Mesendoderm (in vitro differentiated cells): Measurements from ENCODE around the gene SBNO2.
A peak's percentile ranks its signal among the peaks of the same experiment; 100 is the strongest.
"Not testable (repeated sequence)": the region's sequence is repeated elsewhere in the genome, so short reads cannot be mapped to it uniquely, and the experiment has no call there.

Experiments
- DNase-seq: peaks from one replicate; pipeline ENCODE4 v3.0.0; 2013
- H2AK5ac ChIP-seq: 2 replicates; pipeline ENCODE4 v1.6.1; 2013; ENCODE audit warnings: low read length, inconsistent platforms
- H2BK120ac ChIP-seq: 2 replicates; pipeline ENCODE4 v1.6.1; 2013; ENCODE audit warnings: low read depth, mild to moderate bottlenecking, low read length, moderate library complexity, mixed read lengths
- H2BK15ac ChIP-seq: replicated peaks from 2 replicates; pipeline ENCODE4 v1.6.1; 2013; ENCODE audit warnings: low read depth, mild to moderate bottlenecking, moderate library complexity
- H2BK5ac ChIP-seq: 2 replicates; pipeline ENCODE4 v1.6.1; 2013; ENCODE audit warnings: low read length, inconsistent platforms
- H3K18ac ChIP-seq: 2 replicates; pipeline ENCODE4 v1.6.1; 2013; ENCODE audit warnings: mild to moderate bottlenecking, low read length, mixed read lengths
- H3K23ac ChIP-seq: one replicate; pipeline ENCODE4 v1.6.1; 2013; ENCODE audit warnings: low read length
- H3K27ac ChIP-seq: 2 replicates; pipeline ENCODE4 v1.5.1; 2013; ENCODE audit warnings: low read depth, mild to moderate bottlenecking, inconsistent platforms, low read length, moderate library complexity
- H3K27me3 ChIP-seq: 2 replicates; pipeline ENCODE4 v1.6.1; 2013; ENCODE audit warnings: low read length, control low read depth, mild to moderate bottlenecking, inconsistent platforms; ENCODE audit not compliant: insufficient read depth, poor library complexity
- H3K36me3 ChIP-seq: 2 replicates; pipeline ENCODE4 v1.6.1; 2013; ENCODE audit warnings: low read length, inconsistent platforms; ENCODE audit not compliant: control insufficient read depth, insufficient read depth
- H3K4ac ChIP-seq: one replicate; pipeline ENCODE4 v1.6.1; 2013; ENCODE audit warnings: low read depth, mild to moderate bottlenecking, low read length, moderate library complexity
- H3K4me1 ChIP-seq: 2 replicates; pipeline ENCODE4 v1.6.1; 2013; ENCODE audit warnings: low read depth, low read length, inconsistent platforms; ENCODE audit not compliant: control insufficient read depth
- H3K4me2 ChIP-seq: 2 replicates; pipeline ENCODE4 v1.6.1; 2013; ENCODE audit warnings: low read length
- H3K4me3 ChIP-seq: 2 replicates; pipeline ENCODE4 v1.5.1; 2013; ENCODE audit warnings: mild to moderate bottlenecking, low read length
- H3K56ac ChIP-seq: one replicate; pipeline ENCODE4 v1.6.1; 2013; ENCODE audit warnings: low read length
- H3K79me1 ChIP-seq: 2 replicates; pipeline ENCODE4 v1.6.1; 2013; ENCODE audit warnings: low read length, inconsistent platforms
- H3K79me2 ChIP-seq: 2 replicates; pipeline ENCODE4 v1.6.1; 2013; ENCODE audit warnings: mild to moderate bottlenecking, low read length; ENCODE audit not compliant: control insufficient read depth, insufficient read depth
- H3K9ac ChIP-seq: 2 replicates; pipeline ENCODE4 v1.6.1; 2013; ENCODE audit warnings: low read length, inconsistent platforms
- H4K5ac ChIP-seq: one replicate; pipeline ENCODE4 v1.6.1; 2013; ENCODE audit warnings: low read length
- H4K8ac ChIP-seq: one replicate; pipeline ENCODE4 v1.6.1; 2013; ENCODE audit warnings: low read depth, mild to moderate bottlenecking, control low read depth, low read length, moderate library complexity
- WGBS: extraction: QIAGEN DNeasy Blood & Tissue Kit; methylation state at CpG from one replicate; pipeline ENCODE4 v1.1.7; 2013; ENCODE audit warnings: low lambda C conversion rate, missing lambda C conversion rate; ENCODE audit not compliant: insufficient coverage; ENCODE audit errors: extremely low coverage; 5-methylcytosine and 5-hydroxymethylcytosine counted together

Gene SBNO2

GRCh38 chr19:1115646-1116420 lies 58.2 kb downstream of the SBNO2 start:
- no peaks in the 10 kb centered on the region for H3K79me2 ChIP-seq
- H3K23ac ChIP-seq: no peak overlapping the region
- H3K27me3 ChIP-seq: no peaks in the 10 kb centered on the region
- no peak overlapping the region for H3K18ac ChIP-seq
- WGBS: no CpG with 5 or more reads among the region's 35 CpGs
- H3K27ac ChIP-seq: no peak overlapping the region
- no peak overlapping the region for H3K56ac ChIP-seq
- H2BK120ac ChIP-seq: no peak overlapping the region
- H3K4me1 ChIP-seq: no peaks in the 10 kb centered on the region
- no peak overlapping the region for H3K4me2 ChIP-seq
- no peak overlapping the region for H4K8ac ChIP-seq
- H3K9ac ChIP-seq: no peak overlapping the region
- no peak overlapping the region for H4K5ac ChIP-seq
- no peak overlapping the region for H3K4me3 ChIP-seq
- H2BK5ac ChIP-seq: no peak overlapping the region
- H3K4ac ChIP-seq: no peak overlapping the region
- no peak for DNase-seq
- H3K79me1 ChIP-seq: no peaks in the 10 kb centered on the region
- no peak overlapping the region for H2AK5ac ChIP-seq
- peaks cover 4% of the 10 kb centered on the region for H3K36me3 ChIP-seq
- no peak overlapping the region for H2BK15ac ChIP-seq

- not testable (repeated sequence) for H3K27me3 ChIP-seq, H4K5ac ChIP-seq, H2BK15ac ChIP-seq, H3K36me3 ChIP-seq, H3K4me2 ChIP-seq, H2AK5ac ChIP-seq, H3K4ac ChIP-seq, H3K9ac ChIP-seq, H3K4me3 ChIP-seq, H3K23ac ChIP-seq, H2BK5ac ChIP-seq, H3K79me2 ChIP-seq, H3K79me1 ChIP-seq, H2BK120ac ChIP-seq, H4K8ac ChIP-seq, H3K18ac ChIP-seq, DNase-seq, H3K56ac ChIP-seq, H3K27ac ChIP-seq, H3K4me1 ChIP-seq
- WGBS: no CpG with 5 or more reads among the region's 9 CpGs
These were observed 59.3 kb downstream of the SBNO2 start for GRCh38 chr19:1114728-1115127.

GRCh38 chr19:1113986-1114483 lies 60.0 kb downstream of the SBNO2 start:
- H2BK5ac ChIP-seq: no peak overlapping the region
- no peak overlapping the region for H3K4me2 ChIP-seq
- DNase-seq: no peak
- no peak overlapping the region for H3K4me3 ChIP-seq
- no peak overlapping the region for H3K23ac ChIP-seq
- no peak overlapping the region for H3K56ac ChIP-seq
- H3K18ac ChIP-seq: no peak overlapping the region
- no peak overlapping the region for H4K5ac ChIP-seq
- H4K8ac ChIP-seq: no peak overlapping the region
- H3K79me2 ChIP-seq: no peaks in the 10 kb centered on the region
- no peak overlapping the region for H2AK5ac ChIP-seq
- no peak overlapping the region for H3K27ac ChIP-seq
- no peak overlapping the region for H2BK15ac ChIP-seq
- H3K9ac ChIP-seq: no peak overlapping the region
- H3K4me1 ChIP-seq: no peaks in the 10 kb centered on the region
- no peaks in the 10 kb centered on the region for H3K79me1 ChIP-seq
- H3K36me3 ChIP-seq: peaks cover 3% of the 10 kb centered on the region
- no CpG with 5 or more reads among the region's 25 CpGs for WGBS
- H3K4ac ChIP-seq: no peak overlapping the region
- H3K27me3 ChIP-seq: no peaks in the 10 kb centered on the region
- H2BK120ac ChIP-seq: no peak overlapping the region

GRCh38 chr19:1113030-1113985 lies 60.8 kb downstream of the SBNO2 start:
- no peak overlapping the region for H3K4me2 ChIP-seq
- H3K27me3 ChIP-seq: no peaks in the 10 kb centered on the region
- H3K27ac ChIP-seq: no peak overlapping the region
- H3K4me3 ChIP-seq: no peak overlapping the region
- no peak overlapping the region for H3K4ac ChIP-seq
- H2BK15ac ChIP-seq: no peak overlapping the region
- peak; percentile 86 for DNase-seq
- no peak overlapping the region for H4K5ac ChIP-seq
- no peaks in the 10 kb centered on the region for H3K79me2 ChIP-seq
- no CpG with 5 or more reads among the region's 44 CpGs for WGBS
- peak overlapping the region; percentile 33 for H3K9ac ChIP-seq
- no peak overlapping the region for H3K18ac ChIP-seq
- peaks cover 2% of the 10 kb centered on the region for H3K36me3 ChIP-seq
- H2AK5ac ChIP-seq: no peak overlapping the region
- no peak overlapping the region for H3K23ac ChIP-seq
- no peak overlapping the region for H2BK120ac ChIP-seq
- no peaks in the 10 kb centered on the region for H3K4me1 ChIP-seq
- H2BK5ac ChIP-seq: no peak overlapping the region
- H4K8ac ChIP-seq: no peak overlapping the region
- H3K56ac ChIP-seq: no peak overlapping the region
- no peaks in the 10 kb centered on the region for H3K79me1 ChIP-seq

- no peak overlapping the region for H2BK5ac ChIP-seq
- peaks cover 2% of the 10 kb centered on the region for H3K36me3 ChIP-seq
- H3K18ac ChIP-seq: no peak overlapping the region
- no peaks in the 10 kb centered on the region for H3K27me3 ChIP-seq
- no peak overlapping the region for H2BK15ac ChIP-seq
- H3K4me3 ChIP-seq: no peak overlapping the region
- H3K4ac ChIP-seq: no peak overlapping the region
- WGBS: no CpG with 5 or more reads among the region's 71 CpGs
- no peak overlapping the region for H2AK5ac ChIP-seq
- peak; percentile 54 for DNase-seq
- H3K27ac ChIP-seq: no peak overlapping the region
- no peak overlapping the region for H3K4me2 ChIP-seq
- H3K23ac ChIP-seq: no peak overlapping the region
- H3K79me2 ChIP-seq: no peaks in the 10 kb centered on the region
- H4K8ac ChIP-seq: no peak overlapping the region
- H3K56ac ChIP-seq: peak overlapping the region; percentile 22
- no peak overlapping the region for H2BK120ac ChIP-seq
- no peaks in the 10 kb centered on the region for H3K4me1 ChIP-seq
- H4K5ac ChIP-seq: no peak overlapping the region
- H3K79me1 ChIP-seq: no peaks in the 10 kb centered on the region
- no peak overlapping the region for H3K9ac ChIP-seq
These were observed 61.6 kb downstream of the SBNO2 start for GRCh38 chr19:1112268-1113029.
